Activated gamma-delta T cell (primary cell): ENCODE data around the gene PRPF6.
A peak's percentile ranks its signal among the peaks of the same experiment; 100 is the strongest.

Experiments
- DNase-seq: peaks from one replicate; lab custom pipeline; 2025; lab: John Stamatoyannopoulos, UW

Gene PRPF6

GRCh38 chr20:64035933-64036345, 55.0 kb downstream of the PRPF6 start, which contains the start of gene C20orf204:
TSS of gene C20orf204 (plus strand) at chr20:64036182. CDS start at chr20:64036324, 142 bp downstream.
- no peak for DNase-seq

- DNase-seq = no peak
Measured at GRCh38 chr20:64036346-64037198, 55.6 kb downstream of the PRPF6 start.

GRCh38 chr20:64037199-64037497, 56.2 kb downstream of the PRPF6 start:
- DNase-seq = no peak

GRCh38 chr20:64037498-64038213, 56.7 kb downstream of the PRPF6 start:
- DNase-seq = no peak

GRCh38 chr20:64038224-64038564, 57.3 kb downstream of the PRPF6 start:
- no peak for DNase-seq

- DNase-seq = peak; percentile 49
Measured at GRCh38 chr20:64038565-64039292, 57.8 kb downstream of the PRPF6 start.

- DNase-seq = no peak
Measured at GRCh38 chr20:64039293-64040160, 58.6 kb downstream of the PRPF6 start.

GRCh38 chr20:64040231-64041039, 59.5 kb downstream of the PRPF6 start:
- DNase-seq = no peak

GRCh38 chr20:64041040-64041780, 60.3 kb downstream of the PRPF6 start:
- no peak for DNase-seq

- no peak for DNase-seq
Measured at GRCh38 chr20:64041781-64042053, 60.8 kb downstream of the PRPF6 start.

GRCh38 chr20:64042054-64042781, 61.3 kb downstream of the PRPF6 start:
- no peak for DNase-seq

- no peak for DNase-seq
Measured at GRCh38 chr20:64043768-64044167, 62.8 kb downstream of the PRPF6 start.

- DNase-seq = no peak
Measured at GRCh38 chr20:64044484-64045247, 63.7 kb downstream of the PRPF6 start.

- no peak for DNase-seq
Measured at GRCh38 chr20:64045346-64046011, 64.5 kb downstream of the PRPF6 start.

GRCh38 chr20:64047046-64047389, 66.1 kb downstream of the PRPF6 start:
- no peak for DNase-seq

- no peak for DNase-seq
Measured at GRCh38 chr20:64047968-64048401, 67.1 kb downstream of the PRPF6 start.

- no peak for DNase-seq
Measured at GRCh38 chr20:64048402-64049044, 67.6 kb downstream of the PRPF6 start.
